ENCODE data around the gene POLR2E.

Gene POLR2E

GRCh38 chr19:1070576-1070930, 24.6 kb downstream of the POLR2E start:
- DNase-seq = no peak
- in situ Hi-C loops (cut with MboI; ENCODE audit: low pct_unique_long_range_greater_than_20kb, low sequenced_read_pairs) = no loop called here

GRCh38 chr19:1069009-1069779, 26.0 kb downstream of the POLR2E start:
- DNase-seq = peak; percentile 96
- in situ Hi-C loops (cut with MboI; ENCODE audit: low pct_unique_long_range_greater_than_20kb, low sequenced_read_pairs) = no loop called here

GRCh38 chr19:1068009-1069001, 26.9 kb downstream of the POLR2E start:
- DNase-seq = peak; percentile 52
- in situ Hi-C loops (cut with MboI; ENCODE audit: low pct_unique_long_range_greater_than_20kb, low sequenced_read_pairs) = no loop called here

- in situ Hi-C loops (cut with MboI; ENCODE audit: low pct_unique_long_range_greater_than_20kb, low sequenced_read_pairs) = no loop called here
- DNase-seq = peak; percentile 52
Observed at GRCh38 chr19:1067341-1067957, 27.7 kb downstream of the POLR2E start.

GRCh38 chr19:1066748-1067340, 28.3 kb downstream of the POLR2E start, which contains the start of gene ARHGAP45:
ARHGAP45 (plus strand) TSS chr19:1067167; CDS start chr19:1067406, 239 bp downstream.
- peak; percentile 74 for DNase-seq
- in situ Hi-C loops (cut with MboI; ENCODE audit: low pct_unique_long_range_greater_than_20kb, low sequenced_read_pairs) = no loop called here

GRCh38 chr19:1066251-1066747, 28.9 kb downstream of the POLR2E start:
- no peak for DNase-seq
- in situ Hi-C loops (cut with MboI; ENCODE audit: low pct_unique_long_range_greater_than_20kb, low sequenced_read_pairs) = no loop called here

- no peak for DNase-seq
- in situ Hi-C loops (cut with MboI; ENCODE audit: low pct_unique_long_range_greater_than_20kb, low sequenced_read_pairs) = no loop called here
Observed at GRCh38 chr19:1065606-1066109, 29.5 kb downstream of the POLR2E start.

- in situ Hi-C loops (cut with MboI; ENCODE audit: low pct_unique_long_range_greater_than_20kb, low sequenced_read_pairs) = no loop called here
- peak; percentile 74 for DNase-seq
Observed at GRCh38 chr19:1064661-1065605, 30.2 kb downstream of the POLR2E start.

- DNase-seq = no peak
- in situ Hi-C loops (cut with MboI; ENCODE audit: low pct_unique_long_range_greater_than_20kb, low sequenced_read_pairs) = no loop called here
Observed at GRCh38 chr19:1063909-1064660, 31.1 kb downstream of the POLR2E start.

- DNase-seq = peak; percentile 68
- in situ Hi-C loops (cut with MboI; ENCODE audit: low pct_unique_long_range_greater_than_20kb, low sequenced_read_pairs) = no loop called here
Observed at GRCh38 chr19:1063030-1063908, 31.9 kb downstream of the POLR2E start.

- DNase-seq = no peak
- in situ Hi-C loops (cut with MboI; ENCODE audit: low pct_unique_long_range_greater_than_20kb, low sequenced_read_pairs) = no loop called here
Observed at GRCh38 chr19:1062387-1063029, 32.7 kb downstream of the POLR2E start.

- in situ Hi-C loops (cut with MboI; ENCODE audit: low pct_unique_long_range_greater_than_20kb, low sequenced_read_pairs) = no loop called here
- DNase-seq = no peak
Observed at GRCh38 chr19:1061987-1062386, 33.2 kb downstream of the POLR2E start.

GRCh38 chr19:1060689-1061088, 34.5 kb downstream of the POLR2E start:
- in situ Hi-C loops (cut with MboI; ENCODE audit: low pct_unique_long_range_greater_than_20kb, low sequenced_read_pairs) = no loop called here

GRCh38 chr19:1058112-1058511, 37.1 kb downstream of the POLR2E start:
- in situ Hi-C loops (cut with MboI; ENCODE audit: low pct_unique_long_range_greater_than_20kb, low sequenced_read_pairs) = no loop called here
- DNase-seq = no peak

More at GRCh38 chr19:1060689-1061088, 34.5 kb downstream of the POLR2E start:
- DNase-seq = no peak

GRCh38 chr19:1057176-1057855, 37.9 kb downstream of the POLR2E start:
- DNase-seq = no peak
- in situ Hi-C loops (cut with MboI; ENCODE audit: low pct_unique_long_range_greater_than_20kb, low sequenced_read_pairs) = no loop called here

All from KBM-7 (cell line).